Ascending aorta (tissue), 2 donors: ENCODE data around the gene FLNB. TPM values are rescaled to one million over a fixed set of nuclear protein-coding genes. Genes with fewer than 3 reads are reported as not detected.

ENCODE experiments used
- DNase-seq, 2 donors: peaks; one replicate each; pipeline ENCODE4 v3.0.0-alpha.2; 2019; ENCODE audit warnings: low spot score in 2 of 2
- H3K27ac ChIP-seq, 2 donors: fragments of 200-600 bp; sonication (generic); one replicate each; pipeline ENCODE4 v1.5.1; 2016 to 2017; ENCODE audit warnings: mild to moderate bottlenecking in 1 of 2
- H3K27me3 ChIP-seq: fragments of 200-600 bp; sonication (generic); one replicate; pipeline ENCODE4 v1.5.1; 2017
- H3K36me3 ChIP-seq, 2 donors: fragments of 200-600 bp; sonication (generic); one replicate each; pipeline ENCODE4 v1.5.1; 2016
- H3K4me1 ChIP-seq, 2 donors: fragments of 200-600 bp; sonication (generic); one replicate each; pipeline ENCODE4 v1.5.1; 2016 to 2017; ENCODE audit warnings: mild to moderate bottlenecking in 1 of 2
- H3K4me3 ChIP-seq, 2 donors: fragments of 200-600 bp; sonication (generic); one replicate each; pipeline ENCODE4 v1.5.1; 2016 to 2017; ENCODE audit warnings: mild to moderate bottlenecking in 1 of 2
- H3K9me3 ChIP-seq, 2 donors: fragments of 200-600 bp; sonication (generic); one replicate each; pipeline ENCODE4 v1.5.1; 2016
- intact Hi-C: fragments of 100-400 bp; cut with DNase I; formaldehyde crosslinking; loops from one replicate; pipeline ENCODE4 v1.15.1; 2023
- total RNA-seq: library from RNA; depleted of rRNA; stranded (reverse); fragments of >200 nt; gene quantifications from one replicate; pipeline ENCODE4 v1.1.0, GENCODE V29; 2016
- TF ChIP-seq, protein P1 (sequence below), 3 experiments: fragments of 200-600 bp in 2 of 3; fragments of 450-650 bp in 1 of 3; sonication (generic) in 2 of 3; IDR thresholded peaks; one replicate each; pipeline ENCODE4 v1.5.1; 2016 to 2019; ENCODE audit warnings: antibody characterized with exemption in 3 of 3, mild to moderate bottlenecking in 1 of 3, moderate library complexity in 1 of 3

FLNB gene
- total RNA-seq, 1 donor from 2014 or later = 144 TPM

- Histone ChIP-seq H3K36me3 (no peaks in the 10 kb centered on the region), H3K9me3 (no peaks in the 10 kb centered on the region), H3K27me3 (no peaks in the 10 kb centered on the region), H3K4me1 (peaks cover 3 to 11% of the 10 kb centered on the region in 2 donors), H3K27ac (no peak overlapping the region), H3K4me3 (no peak overlapping the region)
- TF ChIP-seq, protein P1, sequence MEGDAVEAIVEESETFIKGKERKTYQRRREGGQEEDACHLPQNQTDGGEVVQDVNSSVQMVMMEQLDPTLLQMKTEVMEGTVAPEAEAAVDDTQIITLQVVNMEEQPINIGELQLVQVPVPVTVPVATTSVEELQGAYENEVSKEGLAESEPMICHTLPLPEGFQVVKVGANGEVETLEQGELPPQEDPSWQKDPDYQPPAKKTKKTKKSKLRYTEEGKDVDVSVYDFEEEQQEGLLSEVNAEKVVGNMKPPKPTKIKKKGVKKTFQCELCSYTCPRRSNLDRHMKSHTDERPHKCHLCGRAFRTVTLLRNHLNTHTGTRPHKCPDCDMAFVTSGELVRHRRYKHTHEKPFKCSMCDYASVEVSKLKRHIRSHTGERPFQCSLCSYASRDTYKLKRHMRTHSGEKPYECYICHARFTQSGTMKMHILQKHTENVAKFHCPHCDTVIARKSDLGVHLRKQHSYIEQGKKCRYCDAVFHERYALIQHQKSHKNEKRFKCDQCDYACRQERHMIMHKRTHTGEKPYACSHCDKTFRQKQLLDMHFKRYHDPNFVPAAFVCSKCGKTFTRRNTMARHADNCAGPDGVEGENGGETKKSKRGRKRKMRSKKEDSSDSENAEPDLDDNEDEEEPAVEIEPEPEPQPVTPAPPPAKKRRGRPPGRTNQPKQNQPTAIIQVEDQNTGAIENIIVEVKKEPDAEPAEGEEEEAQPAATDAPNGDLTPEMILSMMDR (IDR thresholded peaks at IDR 0.05) = no peak
- DNase-seq = no peak
- intact Hi-C loops = no loop called here
Measured at GRCh38 chr3:58180099-58180880, 172.1 kb downstream of the FLNB start.

- Histone ChIP-seq H3K9me3 (no peaks in the 10 kb centered on the region), H3K4me1 (peaks cover 3 to 6% of the 10 kb centered on the region in 2 donors), H3K36me3 (no peaks in the 10 kb centered on the region), H3K27ac (no peak overlapping the region), H3K27me3 (no peaks in the 10 kb centered on the region), H3K4me3 (no peak overlapping the region)
- intact Hi-C loops = no loop called here
- TF ChIP-seq, protein P1 (IDR thresholded peaks at IDR 0.05) = no peak
- no peak for DNase-seq
Measured at GRCh38 chr3:58180940-58181587, 172.8 kb downstream of the FLNB start.

DNA sequence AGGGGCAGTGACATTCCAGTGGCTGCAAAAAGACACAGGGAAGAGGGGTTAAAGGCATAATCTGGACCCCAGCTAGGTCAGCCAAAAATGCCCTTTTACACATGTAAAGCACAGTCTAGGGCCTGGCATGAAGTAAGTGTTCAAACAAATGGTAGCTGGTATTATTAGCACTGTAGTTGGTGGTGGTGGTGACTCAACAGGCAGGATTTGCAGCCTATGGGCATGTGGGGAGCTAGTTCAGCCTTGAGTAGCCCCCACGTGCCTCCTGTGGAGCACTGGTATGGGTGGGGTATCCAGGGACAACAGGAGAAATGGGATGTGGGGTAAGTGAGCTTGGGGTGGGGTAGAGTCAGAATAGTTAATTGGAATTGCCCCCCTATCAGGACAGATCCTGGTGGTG, 175.0 kb downstream of the FLNB start:
- Histone ChIP-seq H3K36me3 (no peaks in the 10 kb centered on the region), H3K4me3 (no peak overlapping the region), H3K27me3 (no peaks in the 10 kb centered on the region), H3K27ac (no peak overlapping the region), H3K9me3 (no peaks in the 10 kb centered on the region), H3K4me1 (peaks cover 0 to 2% of the 10 kb centered on the region in 2 donors)
- no peak for DNase-seq
- intact Hi-C loops = no loop called here
- TF ChIP-seq, protein P1 (IDR thresholded peaks at IDR 0.05) = no peak

- no peaks in the 10 kb centered on the region for H3K9me3 ChIP-seq
- intact Hi-C loops = no loop called here
- no peak for DNase-seq
- no peak overlapping the region for H3K4me3 ChIP-seq
- TF ChIP-seq, protein P1 (IDR thresholded peaks at IDR 0.05) = no peak
- no peaks in the 10 kb centered on the region for H3K36me3 ChIP-seq
- no peaks in the 10 kb centered on the region for H3K4me1 ChIP-seq
- no peak overlapping the region for H3K27ac ChIP-seq
- H3K27me3 ChIP-seq = no peaks in the 10 kb centered on the region
Measured at GRCh38 chr3:58183891-58184290, 175.7 kb downstream of the FLNB start.

GRCh38 chr3:58184309-58184981, 176.2 kb downstream of the FLNB start:
- no peaks in the 10 kb centered on the region for H3K36me3 ChIP-seq
- H3K9me3 ChIP-seq = no peaks in the 10 kb centered on the region
- no peak overlapping the region for H3K4me3 ChIP-seq
- TF ChIP-seq, protein P1 (IDR thresholded peaks at IDR 0.05) = no peak
- no peaks in the 10 kb centered on the region for H3K4me1 ChIP-seq
- no peaks in the 10 kb centered on the region for H3K27me3 ChIP-seq
- no peak overlapping the region for H3K27ac ChIP-seq
- intact Hi-C loops = no loop called here
- no peak for DNase-seq
